Measurements from ENCODE around the gene BANK1. TPM values are rescaled to one million over a fixed set of nuclear protein-coding genes. Genes with fewer than 3 reads are reported as not detected.

The BANK1 gene
- total RNA-seq, 1 donor from 2014 or later: 5.3 TPM

DNA sequence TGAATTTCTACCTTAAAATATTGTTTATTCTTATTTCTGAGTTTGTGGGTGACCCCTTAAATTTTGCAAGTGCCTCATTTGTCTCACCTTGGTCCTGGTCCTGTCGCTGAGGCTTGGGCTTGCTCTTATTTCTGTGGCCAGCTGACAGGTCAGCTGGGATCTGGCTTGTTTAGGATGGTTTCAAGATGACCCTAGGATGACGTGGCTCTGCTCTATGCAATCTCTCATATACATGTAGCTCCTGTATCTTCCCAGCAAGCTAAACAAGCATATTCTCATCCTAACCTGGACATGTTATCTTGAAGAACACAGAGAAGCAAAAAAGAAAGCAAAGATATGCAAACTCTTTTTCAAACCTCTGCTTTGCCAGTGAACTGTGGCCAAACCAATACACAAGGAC is 158.4 kb downstream of the BANK1 start:
- intact Hi-C loops (cut with DNase I): no loop called here
- DNase-seq (ENCODE audit: low spot score) (no peak), ATAC-seq (no peak)

DNA sequence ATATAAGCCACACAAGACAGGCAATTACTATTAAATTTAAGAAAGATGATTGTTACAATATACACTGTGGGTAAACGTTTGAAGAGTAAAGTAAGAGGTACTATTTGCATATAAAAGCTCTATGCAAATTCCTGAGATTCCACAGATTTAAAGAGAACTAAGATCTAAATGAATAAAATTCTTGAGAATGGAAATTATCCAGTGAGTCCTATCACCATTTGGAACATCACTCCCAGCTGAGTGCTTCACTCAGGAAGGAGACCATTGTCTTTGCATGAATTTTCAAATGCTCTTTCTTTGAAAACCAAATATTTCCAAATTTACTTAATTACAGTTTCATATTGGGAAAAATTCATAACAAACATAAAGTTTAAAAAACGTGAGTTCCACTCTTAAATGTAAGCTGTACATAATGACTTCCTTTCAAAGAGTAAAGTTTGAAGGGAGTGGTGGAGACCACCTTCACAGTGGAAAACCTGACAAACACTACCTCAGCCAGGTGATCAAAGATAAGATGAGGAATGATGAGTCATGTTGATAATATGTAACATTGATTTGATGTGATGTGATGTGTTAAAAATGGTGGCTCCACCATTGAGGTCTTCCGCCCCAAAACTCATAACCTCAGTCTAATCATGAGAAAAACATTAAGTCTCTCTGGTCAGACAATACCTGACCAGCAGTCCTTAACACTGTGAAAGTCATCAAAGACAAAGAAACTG is 159.9 kb downstream of the BANK1 start:
- intact Hi-C loops (cut with DNase I): no loop called here
- ATAC-seq (no peak), DNase-seq (ENCODE audit: low spot score) (no peak)

DNA sequence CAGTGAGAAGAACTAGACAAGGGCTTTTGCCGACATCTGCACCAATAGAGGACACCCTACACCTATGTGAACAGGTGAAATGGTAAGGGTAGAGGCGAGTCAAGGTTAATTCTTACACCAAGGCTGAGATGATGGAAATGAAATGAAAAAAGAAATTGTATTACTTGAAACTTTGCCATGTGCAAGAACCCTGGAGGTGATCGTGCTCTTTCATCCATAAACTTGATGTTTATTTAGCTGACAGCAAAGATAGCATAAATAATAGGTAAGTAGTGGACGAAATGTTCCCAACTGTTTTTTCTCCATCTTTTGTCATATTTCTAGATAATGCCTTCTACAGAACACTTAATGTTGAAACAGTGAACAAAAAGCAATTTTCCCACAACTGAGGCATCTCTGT is 162.5 kb downstream of the BANK1 start:
- DNase-seq (ENCODE audit: low spot score) (no peak), ATAC-seq (no peak)
- intact Hi-C loops (cut with DNase I): no loop called here

DNA sequence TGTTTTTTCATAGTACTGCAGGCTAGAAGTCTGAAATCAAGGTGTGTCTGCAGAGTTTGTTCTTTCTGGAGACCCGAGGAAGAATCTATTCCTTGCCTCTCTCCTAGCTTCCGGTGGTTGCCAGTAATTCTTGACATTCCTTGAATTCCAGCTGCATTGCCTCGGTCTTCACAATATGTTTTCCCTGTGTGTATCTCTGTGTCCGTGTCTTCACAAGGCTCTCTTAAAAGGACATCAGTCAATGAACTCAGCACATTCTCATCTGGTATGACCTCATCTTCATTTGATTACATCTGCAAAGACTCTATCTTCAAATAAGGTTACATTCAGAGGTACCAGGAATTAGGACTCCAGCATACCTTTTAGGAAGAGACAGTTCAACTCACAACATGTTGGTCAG is 163.4 kb downstream of the BANK1 start:
- no peak for ATAC-seq
- intact Hi-C loops (cut with DNase I): no loop called here
- no peak for DNase-seq (ENCODE audit: low spot score)

DNA sequence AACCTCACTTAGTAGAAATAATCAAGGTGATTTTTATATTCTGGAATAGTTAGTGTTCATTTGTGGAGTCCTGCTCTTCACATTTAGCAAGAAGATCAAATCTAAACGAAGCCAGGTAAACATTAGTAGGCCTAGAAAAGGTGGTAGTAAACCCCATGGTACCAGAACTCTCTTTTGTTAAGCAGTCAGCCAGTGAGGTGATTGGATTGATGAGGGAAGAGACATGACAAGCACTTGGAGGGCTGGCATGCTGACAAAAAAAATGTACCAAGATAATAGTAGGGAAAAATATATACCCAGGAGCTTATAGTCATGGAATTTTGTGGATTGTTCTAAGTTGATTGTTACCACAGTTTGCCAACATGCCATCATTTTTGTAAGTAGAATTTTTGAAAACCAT is 163.8 kb downstream of the BANK1 start:
- intact Hi-C loops (cut with DNase I): no loop called here
- ATAC-seq: no peak
- no peak for DNase-seq (ENCODE audit: low spot score)

DNA sequence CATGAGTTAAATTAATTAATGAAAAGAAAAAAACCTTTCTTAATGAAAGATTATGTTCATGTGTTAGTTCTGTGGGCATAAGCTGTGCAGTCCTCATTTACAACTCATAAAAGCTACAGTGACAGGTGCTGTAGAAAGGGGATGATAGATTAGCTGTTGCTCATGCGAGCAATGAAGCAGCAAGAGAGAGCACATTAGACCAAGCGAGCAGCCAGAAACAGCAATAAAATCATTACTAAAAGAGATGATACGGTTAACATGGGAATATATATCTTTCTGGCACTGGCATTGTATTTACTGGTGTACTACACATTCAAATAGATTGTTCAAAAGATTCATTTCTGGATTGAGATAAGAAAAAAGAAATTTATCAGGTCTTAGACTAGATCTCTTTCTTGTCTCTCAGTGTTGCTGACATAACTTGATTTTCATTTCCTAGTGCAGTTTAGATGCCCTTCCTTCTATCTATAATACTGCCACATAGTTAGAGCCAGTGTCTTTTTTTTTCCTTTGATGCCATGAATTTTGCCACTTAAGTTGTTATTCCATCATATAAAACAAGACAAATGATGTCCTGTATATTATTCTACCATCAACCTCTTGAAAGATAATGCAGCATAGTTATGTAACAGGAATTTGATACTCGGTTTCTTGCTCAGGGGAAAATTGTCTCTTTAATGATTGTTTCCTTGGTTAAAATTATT is 164.6 kb downstream of the BANK1 start:
- intact Hi-C loops (cut with DNase I): no loop called here
- no peak for DNase-seq (ENCODE audit: low spot score)
- ATAC-seq: no peak

DNA sequence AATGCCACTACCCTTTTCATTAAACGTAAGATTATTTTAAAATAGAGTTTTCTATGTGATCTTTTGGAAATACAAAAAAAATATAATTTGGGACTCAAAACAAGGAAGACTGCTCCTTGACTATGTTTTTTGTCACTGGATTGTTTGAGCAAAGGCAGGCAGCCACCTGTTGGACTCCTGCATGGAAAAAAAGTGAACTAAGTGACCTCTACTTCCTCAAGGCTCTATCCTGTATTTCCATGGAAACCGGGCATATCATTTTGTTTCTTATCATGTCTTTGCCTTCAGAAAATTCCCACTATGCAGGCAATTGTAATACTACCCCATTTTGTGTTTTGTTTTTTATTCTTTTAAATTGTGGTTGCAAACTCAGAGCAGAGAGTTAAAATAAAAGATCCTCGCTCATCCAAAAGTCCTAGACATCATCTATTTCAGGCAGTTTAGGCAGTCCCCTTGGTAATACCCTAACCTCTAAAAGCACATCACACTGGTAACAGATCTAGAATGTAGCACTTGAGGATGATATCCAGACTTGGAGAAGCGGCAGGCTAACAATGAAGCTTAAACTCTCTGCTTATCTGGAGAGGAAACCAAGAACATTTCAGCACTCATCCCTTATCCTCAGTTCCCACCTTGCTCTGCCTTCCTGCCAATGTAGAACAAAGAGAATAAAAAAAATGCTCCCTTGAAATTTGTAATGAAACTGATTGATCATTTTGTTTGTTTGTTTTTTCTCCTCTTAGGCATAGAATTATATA is 165.7 kb downstream of the BANK1 start:
- ATAC-seq: no peak
- intact Hi-C loops (cut with DNase I): no loop called here
- no peak for DNase-seq (ENCODE audit: low spot score)

DNA sequence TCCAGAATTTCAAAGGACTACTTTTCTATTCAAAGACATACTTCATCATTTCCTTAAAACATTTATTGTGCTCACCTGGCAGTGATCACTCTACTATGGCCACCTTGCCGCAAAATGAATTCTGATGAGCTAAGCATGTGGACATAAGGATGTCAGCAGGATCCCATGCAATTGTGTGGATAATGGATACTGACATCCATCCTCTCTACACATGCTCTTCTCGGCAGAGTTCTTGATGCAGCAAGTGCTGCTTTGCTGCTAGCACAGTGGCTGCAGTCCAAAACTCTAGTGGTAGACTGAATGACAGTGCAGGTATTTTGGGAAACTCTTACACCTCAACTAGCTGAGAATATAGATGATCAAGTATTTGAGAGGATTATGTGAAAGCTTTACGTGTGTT is 168.0 kb downstream of the BANK1 start:
- intact Hi-C loops (cut with DNase I): no loop called here
- ATAC-seq: no peak
- no peak for DNase-seq (ENCODE audit: low spot score)

DNA sequence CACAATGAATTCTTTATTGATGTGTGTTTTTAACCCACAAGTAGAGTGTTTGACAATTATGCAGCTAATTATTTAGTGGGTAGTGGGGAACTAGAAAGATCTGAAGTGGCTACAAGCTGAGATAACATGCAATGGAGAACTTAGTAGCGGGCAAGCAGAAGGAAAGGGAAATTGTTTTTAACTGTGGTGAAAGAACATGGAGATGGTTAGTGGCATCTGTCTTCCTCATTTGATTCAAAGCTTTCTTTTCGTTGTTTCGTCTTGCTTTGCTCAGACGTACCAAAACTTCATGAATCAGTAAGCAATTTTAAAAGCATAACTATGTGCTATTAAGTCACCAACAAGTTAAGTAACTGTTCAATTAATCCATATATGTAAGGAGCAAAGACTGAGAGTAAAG is 169.9 kb downstream of the BANK1 start:
- intact Hi-C loops (cut with DNase I): no loop called here
- ATAC-seq: no peak
- DNase-seq (ENCODE audit: low spot score): no peak

DNA sequence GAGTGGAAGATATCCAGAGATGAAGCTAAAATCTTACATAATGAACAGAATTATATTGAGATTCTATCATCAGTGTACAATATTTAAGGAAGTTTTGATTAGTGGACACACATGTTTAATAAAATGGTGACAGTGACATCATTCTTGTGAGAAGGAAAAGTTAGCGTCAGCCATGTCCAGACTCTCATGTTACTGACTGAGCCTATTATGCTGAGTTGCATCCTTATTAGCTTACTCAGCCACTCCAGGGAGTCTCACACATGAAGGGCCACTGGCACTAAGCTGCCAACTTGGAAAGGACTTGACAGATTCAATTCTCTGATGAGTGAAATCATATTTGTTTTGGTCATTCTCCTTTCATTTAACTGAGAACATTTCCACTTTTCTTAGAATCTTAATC is 170.6 kb downstream of the BANK1 start:
- ATAC-seq (no peak), DNase-seq (ENCODE audit: low spot score) (no peak)
- intact Hi-C loops (cut with DNase I): no loop called here

DNA sequence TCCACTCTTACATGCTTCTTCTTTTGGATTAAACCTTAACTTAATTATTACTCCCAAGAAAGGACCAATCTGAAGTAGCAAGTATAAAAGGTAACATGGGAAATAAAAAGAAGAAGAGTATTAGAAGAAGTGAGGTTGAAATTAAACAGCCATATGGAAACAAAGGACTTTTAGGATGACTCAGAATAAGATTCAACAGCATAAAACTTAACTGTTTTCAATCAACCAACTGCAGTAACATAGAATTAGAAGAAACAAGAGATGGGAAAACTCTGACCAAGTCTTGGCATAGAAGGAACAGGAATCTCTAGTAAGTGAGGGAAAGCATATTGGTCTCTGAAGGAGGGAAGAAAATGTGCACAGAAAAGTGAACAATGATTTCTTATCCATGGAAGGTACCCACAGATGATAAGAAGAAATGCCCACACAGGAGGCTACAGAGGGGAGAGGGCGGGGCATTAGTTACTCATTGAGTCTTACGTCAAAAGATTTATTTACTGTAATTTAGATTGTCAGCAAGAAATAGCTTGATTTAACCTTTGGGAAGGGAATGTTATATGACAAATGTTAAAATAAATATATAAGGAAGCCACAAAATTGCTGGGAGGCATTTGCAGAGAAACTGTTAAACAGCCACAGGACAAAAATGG is 177.3 kb downstream of the BANK1 start:
- DNase-seq (ENCODE audit: low spot score): no peak
- no peak for ATAC-seq
- intact Hi-C loops (cut with DNase I): no loop called here

DNA sequence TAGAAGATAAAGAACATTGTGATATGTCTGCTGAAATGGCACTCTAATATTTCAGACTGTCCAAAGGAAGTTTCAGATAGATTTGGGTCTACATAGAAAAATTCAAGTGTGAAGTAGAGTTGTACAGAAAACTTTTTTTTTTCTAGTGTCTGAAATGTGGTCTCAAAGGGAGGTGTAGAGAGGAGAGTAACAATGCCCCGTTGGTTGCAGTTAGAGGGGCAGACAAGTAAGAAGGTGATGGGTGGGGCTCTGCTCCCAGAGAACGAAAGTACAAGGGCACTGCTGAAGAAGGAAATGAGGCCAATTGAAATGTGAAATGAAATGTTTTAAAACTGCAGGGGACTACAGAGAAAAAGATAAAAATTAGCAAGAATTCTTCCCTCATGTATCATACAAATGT is 177.8 kb downstream of the BANK1 start:
- no peak for ATAC-seq
- no peak for DNase-seq (ENCODE audit: low spot score)
- intact Hi-C loops (cut with DNase I): no loop called here

DNA sequence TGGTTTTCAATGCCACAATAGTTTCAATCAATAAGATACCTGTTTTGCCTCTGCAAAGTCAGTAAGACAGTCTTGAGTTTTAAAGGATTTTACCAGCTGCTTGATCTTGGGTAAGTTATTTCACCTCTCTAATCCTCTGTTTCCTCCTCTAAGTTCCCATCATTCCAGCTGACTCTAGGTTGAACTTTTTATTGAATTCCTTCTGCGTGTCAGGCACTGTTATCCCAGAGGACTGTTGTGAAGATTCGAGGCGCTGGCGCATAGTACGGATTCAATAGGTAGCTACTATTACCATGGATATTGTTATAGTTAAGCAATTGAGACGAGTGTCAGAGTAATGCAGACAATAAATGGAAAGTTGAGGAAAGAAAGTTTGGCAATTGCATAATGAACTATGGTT is 179.4 kb downstream of the BANK1 start:
- ATAC-seq (no peak), DNase-seq (ENCODE audit: low spot score) (no peak)
- intact Hi-C loops (cut with DNase I): no loop called here

DNA sequence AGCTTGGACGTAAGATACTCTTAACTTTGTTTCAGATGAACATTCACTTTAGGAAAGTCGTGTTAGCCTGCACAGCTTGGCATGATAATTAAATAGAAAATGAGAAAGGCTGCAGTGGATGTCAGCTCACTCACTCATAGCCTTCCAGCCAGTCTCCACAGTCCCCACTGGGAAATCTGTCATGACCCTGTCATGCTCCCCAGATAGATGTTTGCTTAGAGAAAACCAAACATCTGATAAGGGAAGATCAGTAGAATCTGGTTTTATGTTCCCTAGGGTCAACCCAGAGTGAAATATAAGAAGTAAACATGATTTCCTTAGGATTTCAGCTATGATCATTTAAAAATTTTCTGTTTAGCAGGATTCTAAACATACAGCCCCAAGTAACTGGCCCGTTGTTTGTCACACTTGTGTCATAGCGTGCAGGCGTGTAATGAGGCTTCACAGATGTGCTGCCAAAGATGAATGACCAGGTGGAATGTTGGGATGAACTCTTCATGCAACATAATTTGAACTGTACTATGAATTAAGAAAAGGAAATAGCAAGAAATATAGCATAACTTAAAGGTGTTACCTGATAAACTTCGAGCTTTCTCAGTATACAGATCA is 180.1 kb downstream of the BANK1 start:
- intact Hi-C loops (cut with DNase I): no loop called here
- DNase-seq (ENCODE audit: low spot score) (no peak), ATAC-seq (no peak)

DNA sequence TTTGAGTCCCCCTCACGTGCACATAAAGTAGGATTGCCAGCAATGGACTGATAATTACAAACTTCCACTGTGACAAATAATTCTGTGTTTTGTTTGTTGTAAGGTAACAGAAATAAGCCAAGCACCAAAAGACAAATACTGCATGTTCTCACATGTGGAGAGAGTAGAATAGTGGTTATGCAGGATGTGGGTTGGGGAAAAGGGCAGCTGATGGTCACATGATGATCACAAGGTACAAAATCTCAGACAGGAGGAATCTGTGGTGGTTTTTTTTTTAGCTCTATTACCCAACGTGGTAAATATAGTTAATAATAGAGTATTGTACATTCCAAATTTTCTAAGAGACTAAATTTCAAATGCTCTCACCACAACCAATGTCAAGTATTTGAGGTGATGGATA is 182.3 kb downstream of the BANK1 start:
- intact Hi-C loops (cut with DNase I): no loop called here
- ATAC-seq (no peak), DNase-seq (ENCODE audit: low spot score) (no peak)

DNA sequence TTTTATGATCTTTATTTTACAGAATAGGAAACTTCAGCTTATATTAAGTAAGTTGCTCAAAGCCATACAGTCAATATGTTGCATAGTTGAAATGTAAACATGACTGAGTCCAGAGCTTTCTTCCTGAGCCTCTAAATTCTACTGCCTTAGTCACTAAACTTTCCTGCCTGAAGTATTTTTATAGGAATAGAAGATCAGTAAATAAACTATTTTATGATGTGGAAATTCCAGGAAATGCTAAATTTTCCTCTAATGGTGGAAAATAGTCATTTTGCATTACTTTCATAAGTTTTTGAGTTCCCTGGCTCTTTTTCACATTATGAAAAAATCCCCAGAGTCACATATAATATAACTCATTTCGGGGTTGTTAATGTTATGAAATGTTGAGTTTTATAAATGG is 182.8 kb downstream of the BANK1 start:
- intact Hi-C loops (cut with DNase I): no loop called here
- DNase-seq (ENCODE audit: low spot score): no peak
- no peak for ATAC-seq

DNA sequence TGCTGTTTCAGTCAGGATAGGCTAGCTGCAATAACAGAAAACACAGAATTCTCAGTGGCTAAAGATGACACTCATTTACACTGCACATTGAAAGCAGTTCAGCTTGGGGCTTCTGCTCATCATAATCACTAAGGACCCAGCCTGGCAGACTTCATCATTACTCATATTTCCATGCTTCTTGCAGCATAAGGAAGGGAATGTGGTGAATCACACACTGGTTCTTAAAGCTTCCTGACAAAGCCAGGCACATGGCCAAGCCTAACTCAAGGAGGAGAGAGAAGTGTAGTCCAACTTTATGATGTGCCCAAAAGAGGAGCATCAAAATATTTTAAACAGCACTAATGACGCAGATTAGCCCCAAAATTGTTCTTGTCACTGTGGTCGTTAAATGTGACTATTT is 186.5 kb downstream of the BANK1 start:
- intact Hi-C loops (cut with DNase I): no loop called here
- DNase-seq (ENCODE audit: low spot score): no peak
- ATAC-seq: no peak

DNA sequence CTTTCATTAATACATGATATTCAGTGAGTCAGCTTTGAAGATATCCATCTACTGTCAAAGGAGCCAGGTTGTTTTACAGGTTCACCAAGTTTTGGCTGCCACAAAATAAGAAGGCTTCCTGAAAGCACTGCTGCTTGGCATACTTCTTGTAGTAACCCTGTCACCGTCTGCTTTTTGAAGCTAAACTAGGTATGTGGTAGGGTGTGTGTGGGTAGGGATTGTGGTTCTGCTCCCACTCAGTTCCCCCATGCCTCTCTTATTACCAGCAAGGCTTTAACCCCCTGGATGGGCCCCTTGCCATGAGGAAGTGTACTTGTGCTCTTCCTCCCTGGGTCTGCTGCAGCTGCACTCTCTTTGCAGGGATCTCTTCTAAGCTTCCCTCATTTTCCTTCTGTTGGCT is 191.2 kb downstream of the BANK1 start:
- DNase-seq (ENCODE audit: low spot score) (no peak), ATAC-seq (no peak)
- intact Hi-C loops (cut with DNase I): no loop called here

DNA sequence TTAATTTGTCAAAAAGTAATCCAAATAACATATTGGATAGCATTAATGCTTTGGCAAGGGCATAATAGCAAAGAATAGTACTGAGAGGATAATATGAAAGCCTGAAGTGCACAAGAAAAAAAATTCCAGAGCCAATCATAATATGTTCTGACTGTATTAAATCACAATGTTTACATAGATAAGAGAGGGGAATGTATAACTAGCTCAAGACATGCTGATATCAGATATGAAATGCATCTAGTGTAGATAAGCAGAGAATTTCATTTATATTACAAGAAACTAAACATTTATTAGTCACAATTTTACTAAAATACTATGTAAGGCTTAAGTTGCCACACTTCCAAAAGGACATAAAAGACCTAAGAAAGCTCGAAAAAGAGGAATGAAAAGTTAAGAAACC is 193.3 kb downstream of the BANK1 start:
- no peak for DNase-seq (ENCODE audit: low spot score)
- intact Hi-C loops (cut with DNase I): no loop called here
- no peak for ATAC-seq
